GM23248 (cell line): Measurements from ENCODE around the gene SYCE3. TPM values are rescaled to one million over a fixed set of nuclear protein-coding genes. Genes with fewer than 3 reads are reported as not detected.

Experiments used
- DNase-seq: peaks from one replicate; pipeline ENCODE4 v3.0.0-alpha.2; 2015
- H2AFZ ChIP-seq: fragments of 200-600 bp; sonication (generic); 2 replicates; pipeline ENCODE4 v1.6.1; 2016; ENCODE audit warnings: antibody characterized with exemption
- H3F3A ChIP-seq: fragments of 200-600 bp; sonication (generic); 2 replicates; pipeline ENCODE4 v1.6.1; 2016; ENCODE audit warnings: mild to moderate bottlenecking, antibody characterized with exemption, mixed run types; ENCODE audit not compliant: insufficient read depth
- H3K27ac ChIP-seq: fragments of 200-600 bp; sonication (generic); 2 replicates; pipeline ENCODE4 v1.5.1; 2016; ENCODE audit warnings: mild to moderate bottlenecking
- H3K27me3 ChIP-seq: fragments of 200-600 bp; sonication (generic); replicated peaks from 2 replicates; pipeline ENCODE4 v1.6.1; 2016; ENCODE audit warnings: mild to moderate bottlenecking; ENCODE audit not compliant: insufficient read depth
- H3K36me3 ChIP-seq: fragments of 200-600 bp; sonication (generic); 2 replicates; pipeline ENCODE4 v1.6.1; 2016; ENCODE audit warnings: low read depth, mild to moderate bottlenecking
- H3K4me1 ChIP-seq: fragments of 200-600 bp; sonication (generic); 2 replicates; pipeline ENCODE4 v1.6.1; 2016; ENCODE audit warnings: mild to moderate bottlenecking; ENCODE audit not compliant: insufficient read depth
- H3K4me2 ChIP-seq: fragments of 200-600 bp; sonication (generic); one replicate; pipeline ENCODE4 v1.6.1; 2016; ENCODE audit warnings: mild to moderate bottlenecking; ENCODE audit not compliant: unreplicated experiment
- H3K4me3 ChIP-seq: fragments of 200-600 bp; sonication (generic); 2 replicates; pipeline ENCODE4 v1.5.1; 2016; ENCODE audit warnings: mild to moderate bottlenecking
- H3K79me2 ChIP-seq: fragments of 200-600 bp; sonication (generic); 2 replicates; pipeline ENCODE4 v1.6.1; 2016; ENCODE audit warnings: mild to moderate bottlenecking; ENCODE audit not compliant: insufficient read depth
- H3K9ac ChIP-seq: fragments of 200-600 bp; sonication (generic); 2 replicates; pipeline ENCODE4 v1.6.1; 2016; ENCODE audit warnings: mild to moderate bottlenecking
- H3K9me2 ChIP-seq: fragments of 200-600 bp; sonication (generic); 2 replicates; pipeline ENCODE4 v1.6.1; 2016; ENCODE audit warnings: mixed run types, mild to moderate bottlenecking, moderate library complexity; ENCODE audit not compliant: insufficient read depth
- H3K9me3 ChIP-seq: fragments of 200-600 bp; sonication (generic); one replicate; pipeline ENCODE4 v1.6.1; 2017; ENCODE audit warnings: low read depth
- H4K20me1 ChIP-seq: fragments of 200-600 bp; sonication (generic); 2 replicates; pipeline ENCODE4 v1.6.0; 2016; ENCODE audit not compliant: insufficient read depth
- EZH2 ChIP-seq: fragments of 200-600 bp; sonication (generic); IDR thresholded peaks from 2 replicates; pipeline ENCODE4 v1.6.1; 2018; ENCODE audit warnings: antibody characterized with exemption, mild to moderate bottlenecking; ENCODE audit not compliant: insufficient read depth, poor library complexity, severe bottlenecking
- EZH2phosphoT487 ChIP-seq: fragments of 200-600 bp; sonication (generic); IDR thresholded peaks from 2 replicates; pipeline ENCODE4 v1.6.1; 2018; ENCODE audit warnings: antibody characterized with exemption, moderate library complexity, mild to moderate bottlenecking, low read depth; ENCODE audit not compliant: insufficient read depth
- WGBS, 2 experiments: methylation state at CpG; one replicate each; pipeline ENCODE4 v1.1.6; 2015 to 2017; ENCODE audit warnings: low lambda C conversion rate in 2 of 2, low coverage in 1 of 2; ENCODE audit errors: missing lambda C conversion rate in 2 of 2; 5-methylcytosine and 5-hydroxymethylcytosine counted together
- in situ Hi-C: fragments of 300-500 bp; cut with MboI; formaldehyde crosslinking; loops from 2 replicates; pipeline ENCODE4 v1.15.0; 2020
- polyA plus RNA-seq: library from polyadenylated mRNA; unstranded; fragments of >200 nt; fragmentation: Nextera tagmentation; extraction: Ambion mirVana; gene quantifications from 2 replicates; pipeline ENCODE4 v1.2.1, GENCODE V29; 2016
- total RNA-seq: library from RNA; depleted of rRNA; stranded (reverse); fragments of >200 nt; shearing (Covaris generic); gene quantifications from 2 replicates; pipeline ENCODE4 v1.2.3, GENCODE V29; 2014; rRNA removed

The SYCE3 gene
- total and polyA plus RNA-seq, 2 experiments from 2014 or later = 0.80 TPM; not detected in 1

DNA sequence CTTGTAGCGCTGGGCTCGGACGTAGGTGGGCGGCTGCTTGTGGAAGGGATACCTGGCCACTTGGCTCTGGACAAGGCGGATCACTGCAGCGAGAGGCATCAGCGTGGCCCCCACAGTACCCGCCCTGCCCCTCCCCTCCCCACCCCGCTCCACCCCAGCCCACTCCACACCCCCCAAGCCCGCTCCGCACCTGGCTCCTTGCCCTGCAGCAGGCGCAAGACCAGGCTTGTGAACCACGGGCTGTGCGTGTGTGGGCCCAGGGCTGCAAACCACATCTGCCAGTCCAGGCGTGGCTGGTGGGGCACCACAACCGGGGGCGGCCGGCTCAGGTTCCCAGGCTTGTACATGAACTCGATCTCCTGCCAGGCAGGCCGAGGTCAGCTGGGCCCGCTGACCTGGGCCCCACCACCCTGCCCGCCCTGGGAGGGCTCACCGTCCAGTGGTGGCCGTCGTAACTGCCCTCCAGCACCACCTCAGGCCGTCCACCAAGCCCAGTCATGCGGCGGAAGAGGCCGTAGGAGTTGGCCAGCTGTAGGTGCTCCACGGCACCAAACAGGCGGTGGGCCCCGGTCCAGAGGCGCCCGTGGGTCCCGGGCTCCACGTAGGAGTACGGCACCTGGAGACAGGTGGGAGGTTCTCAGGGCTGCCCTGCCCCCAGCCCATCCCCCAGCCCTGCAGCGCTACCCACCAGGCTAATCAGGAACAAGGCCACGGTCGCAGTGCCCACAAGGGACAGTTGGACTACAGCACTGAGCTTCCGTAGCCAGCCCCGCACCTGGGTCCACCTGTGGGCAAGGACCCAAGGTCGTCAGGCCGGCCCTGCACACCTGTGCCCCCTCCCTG lies 58.1 kb downstream of the SYCE3 start:
- no peaks in the 10 kb centered on the region for H3K36me3 ChIP-seq
- no peak overlapping the region for H3K4me3 ChIP-seq
- peaks cover 44% of the 10 kb centered on the region for H3K79me2 ChIP-seq
- H3F3A ChIP-seq = peaks cover 15% of the 10 kb centered on the region; the same call in 1 of the 2 replicates
- TF ChIP-seq EZH2phosphoT487 = no peak
- TF ChIP-seq EZH2 = no peak
- H3K9ac ChIP-seq = no peak overlapping the region
- 91 to 92% methylated on average over 22 to 40 of the region's 44 CpGs for WGBS, 2 experiments
- no peaks in the 10 kb centered on the region for H4K20me1 ChIP-seq
- no peak overlapping the region for H2AFZ ChIP-seq
- no peak overlapping the region for H3K4me2 ChIP-seq
- H3K27ac ChIP-seq = no peak overlapping the region
- peaks cover 10% of the 10 kb centered on the region for H3K4me1 ChIP-seq
- no peak for DNase-seq
- in situ Hi-C loops = no loop called here
- no peaks in the 10 kb centered on the region for H3K27me3 ChIP-seq
- no peaks in the 10 kb centered on the region for H3K9me3 ChIP-seq
- H3K9me2 ChIP-seq = no peaks in the 10 kb centered on the region

DNA sequence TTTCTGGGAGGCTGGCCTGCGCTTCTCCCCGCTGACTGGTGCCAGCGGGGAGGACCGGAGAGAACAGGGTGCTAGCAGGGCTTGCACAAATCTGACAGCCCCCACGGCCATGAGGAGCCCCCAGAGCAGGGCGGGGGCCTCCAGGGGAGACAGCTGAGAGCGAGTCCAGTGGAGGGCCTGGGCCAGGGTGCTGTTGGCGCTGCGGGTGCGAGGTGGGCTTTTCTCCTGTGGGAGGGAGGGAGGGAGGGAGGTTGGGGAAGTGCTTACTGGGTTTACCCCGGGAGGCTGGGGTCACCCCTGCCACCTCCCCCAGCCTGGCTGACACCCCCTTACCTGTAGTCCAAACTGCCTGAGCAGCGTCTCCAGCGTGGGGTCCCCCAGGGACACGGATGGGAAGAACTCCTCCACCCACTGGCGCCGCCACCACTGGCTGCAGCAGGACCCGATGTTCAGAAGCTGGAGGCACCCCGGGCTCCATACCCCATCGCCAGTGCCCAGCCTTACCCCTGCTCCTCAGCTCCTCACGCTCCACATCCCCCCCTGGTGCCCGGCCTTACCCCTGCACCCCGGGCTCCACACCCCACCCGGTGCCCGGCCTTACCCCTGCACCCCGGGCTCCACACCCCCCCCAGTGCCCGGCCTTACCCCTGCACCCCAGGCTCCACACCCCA lies 59.1 kb downstream of the SYCE3 start:
- H3K9me3 ChIP-seq = no peaks in the 10 kb centered on the region
- H2AFZ ChIP-seq = no peak overlapping the region
- no peak for DNase-seq
- H3K4me3 ChIP-seq = no peak overlapping the region
- H3K27ac ChIP-seq = no peak overlapping the region
- peaks cover 34% of the 10 kb centered on the region for H3K79me2 ChIP-seq
- no peaks in the 10 kb centered on the region for H4K20me1 ChIP-seq
- H3K4me2 ChIP-seq = no peak overlapping the region
- H3K9me2 ChIP-seq = no peaks in the 10 kb centered on the region
- no peak for TF ChIP-seq EZH2
- no peak for TF ChIP-seq EZH2phosphoT487
- in situ Hi-C loops = no loop called here
- peaks cover under 1% of the 10 kb centered on the region; the same call in 1 of the 2 replicates for H3K4me1 ChIP-seq
- H3K36me3 ChIP-seq = no peaks in the 10 kb centered on the region
- no peaks in the 10 kb centered on the region for H3K27me3 ChIP-seq
- H3F3A ChIP-seq = peaks cover 16% of the 10 kb centered on the region; the same call in 1 of the 2 replicates
- H3K9ac ChIP-seq = no peak overlapping the region
- 79 to 90% methylated on average over 17 to 24 of the region's 26 CpGs for WGBS, 2 experiments

DNA sequence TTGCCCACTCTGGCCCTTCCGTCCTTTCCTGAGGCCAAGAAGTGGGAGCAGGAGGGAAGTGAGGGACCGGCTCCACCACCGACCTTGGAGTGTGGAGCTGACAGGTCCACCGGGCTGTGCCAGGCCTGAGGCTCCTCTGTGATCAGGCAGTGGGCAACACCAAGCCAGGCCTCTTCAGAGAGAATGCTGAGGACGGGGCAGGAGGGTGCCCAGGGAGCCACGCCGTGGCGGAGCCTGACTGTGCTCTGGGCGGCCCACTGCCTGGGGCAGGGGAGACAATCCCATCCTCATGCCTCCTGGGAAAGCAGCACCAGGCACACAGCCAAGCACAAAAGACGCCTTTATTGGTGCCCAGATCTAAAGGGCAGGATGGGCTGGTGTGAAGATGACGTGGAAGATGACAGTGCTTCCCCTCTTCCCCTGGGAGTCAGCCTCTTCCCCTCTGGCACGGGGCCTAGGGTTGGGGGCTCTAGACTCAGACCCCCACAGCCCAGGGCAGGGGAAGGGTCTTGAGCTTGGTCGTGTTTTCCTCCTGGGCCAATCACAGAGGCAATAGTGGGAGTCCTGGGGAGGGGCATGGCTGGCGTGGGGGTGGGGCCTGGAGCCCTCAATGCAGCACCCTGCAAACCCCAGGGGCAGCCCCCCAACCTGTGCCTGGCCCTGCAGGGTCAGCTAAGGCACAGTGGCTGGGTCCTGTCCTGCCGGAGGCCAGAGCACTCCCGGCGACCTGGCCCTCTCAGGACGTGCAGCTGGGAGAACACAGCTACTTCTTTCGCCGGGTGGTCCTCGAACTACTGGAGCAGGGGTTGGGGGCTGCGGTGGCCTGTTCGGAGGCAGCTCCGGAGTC lies 59.9 kb downstream of the SYCE3 start:
- Histone ChIP-seq H3K27ac (no peak overlapping the region), H3K27me3 (no peaks in the 10 kb centered on the region), H3K4me2 (no peak overlapping the region), H3F3A (peaks cover 16% of the 10 kb centered on the region; the same call in 1 of the 2 replicates), H3K79me2 (peaks cover 30% of the 10 kb centered on the region), H2AFZ (no peak overlapping the region), H3K9ac (no peak overlapping the region), H4K20me1 (no peaks in the 10 kb centered on the region), H3K9me2 (no peaks in the 10 kb centered on the region), H3K4me3 (no peak overlapping the region), H3K9me3 (no peaks in the 10 kb centered on the region), H3K36me3 (no peaks in the 10 kb centered on the region), H3K4me1 (no peaks in the 10 kb centered on the region)
- in situ Hi-C loops = no loop called here
- no peak for DNase-seq
- TF ChIP-seq EZH2 = no peak
- no peak for TF ChIP-seq EZH2phosphoT487
- WGBS, 2 experiments = 85 to 88% methylated on average over 19 to 23 of the region's 24 CpGs

DNA sequence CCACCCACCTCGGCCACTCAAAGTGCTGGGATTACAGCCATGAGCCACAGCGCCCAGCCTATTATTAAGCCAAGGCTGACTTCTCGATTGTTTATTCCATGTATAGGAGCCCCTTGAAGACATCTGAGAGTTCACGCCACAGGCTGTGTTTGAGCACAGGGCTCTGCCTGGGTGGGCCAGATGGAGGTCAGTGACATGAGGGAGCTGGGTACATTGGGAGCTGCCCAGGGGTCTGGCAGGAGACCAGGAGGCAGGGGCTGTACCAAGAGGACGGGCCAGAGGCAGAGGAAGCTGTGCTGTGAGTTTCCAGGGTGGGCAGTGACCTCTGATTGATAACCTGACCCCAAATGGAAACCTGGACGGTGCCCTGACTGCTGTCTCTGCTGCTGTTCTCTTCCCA lies 60.6 kb downstream of the SYCE3 start:
- Histone ChIP-seq H3F3A (peaks cover 16% of the 10 kb centered on the region; the same call in 1 of the 2 replicates), H3K4me2 (no peak overlapping the region), H3K36me3 (no peaks in the 10 kb centered on the region), H2AFZ (no peak overlapping the region), H3K9me2 (no peaks in the 10 kb centered on the region), H3K79me2 (peaks cover 27% of the 10 kb centered on the region), H4K20me1 (no peaks in the 10 kb centered on the region), H3K27me3 (no peaks in the 10 kb centered on the region), H3K4me1 (no peaks in the 10 kb centered on the region), H3K9ac (no peak overlapping the region), H3K4me3 (no peak overlapping the region), H3K9me3 (no peaks in the 10 kb centered on the region), H3K27ac (no peak overlapping the region)
- in situ Hi-C loops = no loop called here
- 79 to 81% methylated on average over 6 of the region's 6 CpGs for WGBS, 2 experiments
- no peak for DNase-seq
- TF ChIP-seq EZH2phosphoT487 (no peak), EZH2 (no peak)

Other genes starting within 250 kb of the SYCE3 start
- gene DENND6B, start 235.9 kb downstream of the SYCE3 start, total RNA-seq = 3.3 and 5.7 TPM in 2 replicates
- 6.1 and 6.6 TPM in 2 replicates for gene DENND6B, start 235.9 kb downstream of the SYCE3 start, polyA plus RNA-seq
- gene PPP6R2, start 219.6 kb downstream of the SYCE3 start, total RNA-seq = 50.0 and 58.4 TPM in 2 replicates
- gene PPP6R2, start 219.6 kb downstream of the SYCE3 start, polyA plus RNA-seq = 22.2 and 22.3 TPM in 2 replicates
- 92.0 and 93.5 TPM in 2 replicates for gene SBF1, start 87.9 kb downstream of the SYCE3 start, total RNA-seq
- gene SBF1, start 87.9 kb downstream of the SYCE3 start, polyA plus RNA-seq = 25.2 and 27.6 TPM in 2 replicates
- 11.4 and 15.2 TPM in 2 replicates for gene ADM2, start 81.4 kb downstream of the SYCE3 start, total RNA-seq
- 11.6 and 14.0 TPM in 2 replicates for gene ADM2, start 81.4 kb downstream of the SYCE3 start, polyA plus RNA-seq
- gene MIOX, start 76.1 kb downstream of the SYCE3 start, total RNA-seq = not detected in 2 replicates
- 0.16 TPM in 1 of 2 replicates, not detected in the other for gene MIOX, start 76.1 kb downstream of the SYCE3 start, polyA plus RNA-seq
- gene LMF2, start 55.2 kb downstream of the SYCE3 start, total RNA-seq = 95.0 and 124 TPM in 2 replicates
- 101 and 106 TPM in 2 replicates for gene LMF2, start 55.2 kb downstream of the SYCE3 start, polyA plus RNA-seq
- gene NCAPH2, start 54.7 kb downstream of the SYCE3 start, total RNA-seq = 33.8 and 61.0 TPM in 2 replicates
- 27.7 and 28.6 TPM in 2 replicates for gene NCAPH2, start 54.7 kb downstream of the SYCE3 start, polyA plus RNA-seq
- 8.4 and 17.5 TPM in 2 replicates for gene SCO2, start 37.3 kb downstream of the SYCE3 start, total RNA-seq
- 11.0 and 15.0 TPM in 2 replicates for gene SCO2, start 37.3 kb downstream of the SYCE3 start, polyA plus RNA-seq
- gene TYMP, start 32.9 kb downstream of the SYCE3 start, total RNA-seq = 33.2 and 42.4 TPM in 2 replicates
- 24.3 and 24.8 TPM in 2 replicates for gene TYMP, start 32.9 kb downstream of the SYCE3 start, polyA plus RNA-seq
- not detected in 2 replicates for gene KLHDC7B, start 17.0 kb downstream of the SYCE3 start, total RNA-seq
- 0.06 TPM in 1 of 2 replicates, not detected in the other for gene KLHDC7B, start 17.0 kb downstream of the SYCE3 start, polyA plus RNA-seq
- 1.6 and 2.9 TPM in 2 replicates for gene CPT1B, start 15.5 kb upstream of the SYCE3 start, total RNA-seq
- gene CPT1B, start 15.5 kb upstream of the SYCE3 start, polyA plus RNA-seq = 1.0 and 1.3 TPM in 2 replicates
- 38.7 and 41.3 TPM in 2 replicates for gene CHKB, start 19.9 kb upstream of the SYCE3 start, total RNA-seq
- gene CHKB, start 19.9 kb upstream of the SYCE3 start, polyA plus RNA-seq = 30.7 and 41.7 TPM in 2 replicates
- gene MAPK8IP2, start 37.9 kb upstream of the SYCE3 start, total RNA-seq = 0.38 TPM in 1 of 2 replicates, not detected in the other
- 0.06 and 0.09 TPM in 2 replicates for gene MAPK8IP2, start 37.9 kb upstream of the SYCE3 start, polyA plus RNA-seq
- 59.6 and 59.7 TPM in 2 replicates for gene ARSA, start 65.2 kb upstream of the SYCE3 start, total RNA-seq
- gene ARSA, start 65.2 kb upstream of the SYCE3 start, polyA plus RNA-seq = 31.7 and 32.9 TPM in 2 replicates
- 0.51 and 0.97 TPM in 2 replicates for gene SHANK3, start 109.9 kb upstream of the SYCE3 start, total RNA-seq
- gene SHANK3, start 109.9 kb upstream of the SYCE3 start, polyA plus RNA-seq = 0.08 and 0.10 TPM in 2 replicates
- gene ACR, start 175.3 kb upstream of the SYCE3 start, total RNA-seq = not detected in 2 replicates
- gene ACR, start 175.3 kb upstream of the SYCE3 start, polyA plus RNA-seq = not detected in 2 replicates
- 18.4 and 21.6 TPM in 2 replicates for gene RABL2B, start 220.7 kb upstream of the SYCE3 start, total RNA-seq
- gene RABL2B, start 220.7 kb upstream of the SYCE3 start, polyA plus RNA-seq = 22.4 and 23.6 TPM in 2 replicates